ENCODE results near the gene BBS4.

BBS4 gene

DNA sequence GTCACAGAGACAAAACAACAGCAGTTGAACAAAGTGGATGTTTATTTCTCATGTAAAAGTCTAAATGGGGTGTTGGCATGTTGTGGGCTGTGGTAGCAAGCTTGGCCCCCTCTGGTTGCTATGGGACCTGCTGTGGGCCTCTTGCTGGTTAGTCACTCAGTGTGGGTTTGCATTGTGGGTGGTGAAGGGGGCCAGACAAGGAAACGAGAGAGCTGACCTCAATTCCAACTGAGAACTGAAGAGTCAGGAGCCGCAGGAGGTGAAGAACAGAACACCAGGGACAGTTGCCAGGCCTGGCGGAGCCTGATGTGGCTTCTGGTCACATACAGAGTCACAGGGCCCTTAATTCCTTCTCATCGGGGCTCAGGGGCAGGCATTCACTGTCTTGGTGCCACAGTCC is 99.4 kb downstream of the BBS4 start:
- ATAC-seq, result no peak

DNA sequence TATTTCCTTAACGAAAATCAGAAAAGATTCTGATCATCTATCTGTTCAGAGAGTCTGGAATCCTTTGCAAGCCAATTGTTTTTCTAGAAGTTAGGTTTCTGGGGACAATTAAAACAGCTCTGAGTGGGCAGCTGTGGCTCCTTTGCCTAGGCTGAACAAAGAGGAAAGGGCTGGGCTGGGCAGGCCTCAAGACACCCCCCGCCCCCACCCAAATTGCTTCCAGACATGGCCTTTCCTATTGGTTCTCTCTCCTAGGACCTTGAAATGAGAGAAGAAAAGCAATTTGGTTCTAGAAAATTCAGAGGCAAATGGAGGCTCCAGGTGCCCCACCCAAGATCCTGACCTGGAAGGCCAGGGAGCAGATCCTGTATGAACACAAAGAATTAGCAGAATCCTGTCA is 99.8 kb downstream of the BBS4 start:
- ATAC-seq, result no peak
- TF ChIP-seq, protein P1, sequence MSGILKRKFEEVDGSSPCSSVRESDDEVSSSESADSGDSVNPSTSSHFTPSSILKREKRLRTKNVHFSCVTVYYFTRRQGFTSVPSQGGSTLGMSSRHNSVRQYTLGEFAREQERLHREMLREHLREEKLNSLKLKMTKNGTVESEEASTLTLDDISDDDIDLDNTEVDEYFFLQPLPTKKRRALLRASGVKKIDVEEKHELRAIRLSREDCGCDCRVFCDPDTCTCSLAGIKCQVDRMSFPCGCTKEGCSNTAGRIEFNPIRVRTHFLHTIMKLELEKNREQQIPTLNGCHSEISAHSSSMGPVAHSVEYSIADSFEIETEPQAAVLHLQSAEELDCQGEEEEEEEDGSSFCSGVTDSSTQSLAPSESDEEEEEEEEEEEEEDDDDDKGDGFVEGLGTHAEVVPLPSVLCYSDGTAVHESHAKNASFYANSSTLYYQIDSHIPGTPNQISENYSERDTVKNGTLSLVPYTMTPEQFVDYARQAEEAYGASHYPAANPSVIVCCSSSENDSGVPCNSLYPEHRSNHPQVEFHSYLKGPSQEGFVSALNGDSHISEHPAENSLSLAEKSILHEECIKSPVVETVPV (CRISPR knock-in tag; IDR thresholded peaks at IDR 0.05), result no peak
- TF ChIP-seq, protein P2, sequence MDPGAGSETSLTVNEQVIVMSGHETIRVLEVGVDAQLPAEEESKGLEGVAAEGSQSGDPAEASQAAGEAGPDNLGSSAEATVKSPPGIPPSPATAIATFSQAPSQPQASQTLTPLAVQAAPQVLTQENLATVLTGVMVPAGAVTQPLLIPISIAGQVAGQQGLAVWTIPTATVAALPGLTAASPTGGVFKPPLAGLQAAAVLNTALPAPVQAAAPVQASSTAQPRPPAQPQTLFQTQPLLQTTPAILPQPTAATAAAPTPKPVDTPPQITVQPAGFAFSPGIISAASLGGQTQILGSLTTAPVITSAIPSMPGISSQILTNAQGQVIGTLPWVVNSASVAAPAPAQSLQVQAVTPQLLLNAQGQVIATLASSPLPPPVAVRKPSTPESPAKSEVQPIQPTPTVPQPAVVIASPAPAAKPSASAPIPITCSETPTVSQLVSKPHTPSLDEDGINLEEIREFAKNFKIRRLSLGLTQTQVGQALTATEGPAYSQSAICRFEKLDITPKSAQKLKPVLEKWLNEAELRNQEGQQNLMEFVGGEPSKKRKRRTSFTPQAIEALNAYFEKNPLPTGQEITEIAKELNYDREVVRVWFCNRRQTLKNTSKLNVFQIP (CRISPR knock-in tag; IDR thresholded peaks at IDR 0.05; ENCODE audit: borderline replicate concordance, low read depth), result no peak
- no peak for TF ChIP-seq ISL1 (CRISPR knock-in tag; IDR thresholded peaks at IDR 0.05)
- TF ChIP-seq BACH2 (CRISPR knock-in tag; IDR thresholded peaks at IDR 0.05; ENCODE audit: borderline replicate concordance), result no peak
- TF ChIP-seq GLIS3 (CRISPR knock-in tag; IDR thresholded peaks at IDR 0.05), result no peak
- no peak for TF ChIP-seq ZC3H10 (CRISPR knock-in tag; IDR thresholded peaks at IDR 0.05)
- no peak for TF ChIP-seq ZFP30 (CRISPR knock-in tag; IDR thresholded peaks at IDR 0.05)
- no peak for TF ChIP-seq ZNF565 (CRISPR knock-in tag; conservative IDR thresholded peaks at IDR 0.05; ENCODE audit: low read depth)
- TF ChIP-seq ARNTL (CRISPR knock-in tag; IDR thresholded peaks at IDR 0.05; ENCODE audit: borderline replicate concordance, low read depth), result no peak
- no peak for TF ChIP-seq CSDC2 (CRISPR knock-in tag; IDR thresholded peaks at IDR 0.05)
- no peak for TF ChIP-seq ESRRG (CRISPR knock-in tag; IDR thresholded peaks at IDR 0.05)
- TF ChIP-seq TCF4 (CRISPR knock-in tag; IDR thresholded peaks at IDR 0.05; ENCODE audit: borderline replicate concordance), result no peak
- TF ChIP-seq PPARA (CRISPR knock-in tag; IDR thresholded peaks at IDR 0.05; ENCODE audit: borderline replicate concordance), result no peak
- no peak for TF ChIP-seq SNAI2 (CRISPR knock-in tag; IDR thresholded peaks at IDR 0.05)
- TF ChIP-seq, protein P3, sequence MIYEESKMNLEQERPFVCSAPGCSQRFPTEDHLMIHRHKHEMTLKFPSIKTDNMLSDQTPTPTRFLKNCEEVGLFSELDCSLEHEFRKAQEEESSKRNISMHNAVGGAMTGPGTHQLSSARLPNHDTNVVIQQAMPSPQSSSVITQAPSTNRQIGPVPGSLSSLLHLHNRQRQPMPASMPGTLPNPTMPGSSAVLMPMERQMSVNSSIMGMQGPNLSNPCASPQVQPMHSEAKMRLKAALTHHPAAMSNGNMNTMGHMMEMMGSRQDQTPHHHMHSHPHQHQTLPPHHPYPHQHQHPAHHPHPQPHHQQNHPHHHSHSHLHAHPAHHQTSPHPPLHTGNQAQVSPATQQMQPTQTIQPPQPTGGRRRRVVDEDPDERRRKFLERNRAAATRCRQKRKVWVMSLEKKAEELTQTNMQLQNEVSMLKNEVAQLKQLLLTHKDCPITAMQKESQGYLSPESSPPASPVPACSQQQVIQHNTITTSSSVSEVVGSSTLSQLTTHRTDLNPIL (CRISPR knock-in tag; IDR thresholded peaks at IDR 0.05; ENCODE audit: low read depth), result no peak
- no peak for TF ChIP-seq ZFP3 (CRISPR knock-in tag; IDR thresholded peaks at IDR 0.05)
- no peak for TF ChIP-seq ZNF8 (CRISPR knock-in tag; IDR thresholded peaks at IDR 0.05)
- no peak for TF ChIP-seq TOX (CRISPR knock-in tag; IDR thresholded peaks at IDR 0.05; ENCODE audit: borderline replicate concordance)
- TF ChIP-seq, protein P4, sequence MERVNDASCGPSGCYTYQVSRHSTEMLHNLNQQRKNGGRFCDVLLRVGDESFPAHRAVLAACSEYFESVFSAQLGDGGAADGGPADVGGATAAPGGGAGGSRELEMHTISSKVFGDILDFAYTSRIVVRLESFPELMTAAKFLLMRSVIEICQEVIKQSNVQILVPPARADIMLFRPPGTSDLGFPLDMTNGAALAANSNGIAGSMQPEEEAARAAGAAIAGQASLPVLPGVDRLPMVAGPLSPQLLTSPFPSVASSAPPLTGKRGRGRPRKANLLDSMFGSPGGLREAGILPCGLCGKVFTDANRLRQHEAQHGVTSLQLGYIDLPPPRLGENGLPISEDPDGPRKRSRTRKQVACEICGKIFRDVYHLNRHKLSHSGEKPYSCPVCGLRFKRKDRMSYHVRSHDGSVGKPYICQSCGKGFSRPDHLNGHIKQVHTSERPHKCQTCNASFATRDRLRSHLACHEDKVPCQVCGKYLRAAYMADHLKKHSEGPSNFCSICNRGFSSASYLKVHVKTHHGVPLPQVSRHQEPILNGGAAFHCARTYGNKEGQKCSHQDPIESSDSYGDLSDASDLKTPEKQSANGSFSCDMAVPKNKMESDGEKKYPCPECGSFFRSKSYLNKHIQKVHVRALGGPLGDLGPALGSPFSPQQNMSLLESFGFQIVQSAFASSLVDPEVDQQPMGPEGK (CRISPR knock-in tag; IDR thresholded peaks at IDR 0.05; ENCODE audit: borderline replicate concordance), result no peak

More for the DNA sequence above, 99.4 kb downstream of the BBS4 start:
- TF ChIP-seq, protein P2 (CRISPR knock-in tag; IDR thresholded peaks at IDR 0.05; ENCODE audit: borderline replicate concordance, low read depth), result no peak
- TF ChIP-seq SNAI2 (CRISPR knock-in tag; IDR thresholded peaks at IDR 0.05), result no peak

DNA sequence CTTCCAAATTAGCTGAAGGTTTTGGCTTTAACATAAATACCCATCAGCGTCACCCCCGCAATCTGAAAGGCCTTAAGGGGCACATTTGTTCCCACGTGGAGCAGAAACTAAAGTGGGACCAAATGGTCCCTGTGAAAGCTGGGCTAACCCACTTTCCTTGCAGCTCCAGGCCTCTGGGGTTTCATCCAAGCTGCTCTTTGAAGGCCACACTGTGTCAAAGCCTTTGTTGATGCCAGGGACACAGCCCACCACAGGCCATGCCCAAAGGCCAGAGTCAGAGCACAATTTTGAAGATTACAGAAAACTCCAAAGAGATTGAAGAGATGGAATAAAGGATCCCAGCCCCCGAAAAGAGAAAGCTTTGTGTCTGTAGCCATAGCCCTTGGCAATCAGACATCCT is 100.2 kb downstream of the BBS4 start:
- no peak for ATAC-seq
- TF ChIP-seq, protein P1 (CRISPR knock-in tag; IDR thresholded peaks at IDR 0.05), result no peak
- no peak for TF ChIP-seq ZNF70 (CRISPR knock-in tag; IDR thresholded peaks at IDR 0.05)

Measured in SK-N-SH treated with all-trans-retinoic acid at 6 μM for 48 hours (cell line).